ENCODE results near the gene GTF3C1.

Gene GTF3C1

DNA sequence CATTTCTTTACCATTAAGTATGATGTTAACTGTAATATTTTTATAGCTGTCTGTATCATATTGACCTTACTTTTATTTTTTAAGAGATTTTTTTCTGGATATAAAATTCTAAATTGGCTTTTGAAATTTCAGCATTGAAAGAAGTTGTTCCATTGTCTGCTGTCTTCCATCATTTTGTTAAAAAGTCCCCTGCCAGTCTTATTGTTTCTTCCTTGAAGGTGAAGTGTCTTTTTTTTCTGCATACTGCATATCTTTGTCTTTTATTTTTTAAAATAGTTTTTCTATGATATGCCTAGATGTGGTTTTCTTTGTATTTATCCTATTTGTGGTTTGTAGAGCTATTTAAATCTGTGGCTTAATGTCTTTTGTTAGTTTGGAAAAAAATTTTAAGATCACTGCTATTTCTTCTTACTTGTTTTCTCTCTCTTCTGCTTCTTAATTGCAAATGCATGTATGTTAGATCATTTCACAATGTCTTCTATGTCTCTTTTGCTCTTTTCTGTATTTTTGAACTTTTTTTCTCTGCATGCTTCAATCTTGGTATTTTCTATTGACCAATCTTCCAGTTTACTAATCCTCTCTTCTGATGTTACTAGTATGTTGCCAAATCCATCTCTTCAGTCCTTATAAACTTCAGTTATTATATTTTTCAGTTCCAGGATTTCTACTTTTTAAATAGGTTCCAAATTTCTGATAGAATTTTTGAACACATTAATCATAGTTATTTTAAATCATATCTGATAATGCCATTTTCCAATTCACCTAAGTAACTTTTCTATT lies 127.6 kb downstream of the GTF3C1 start:
- DNase-seq = no peak

DNA sequence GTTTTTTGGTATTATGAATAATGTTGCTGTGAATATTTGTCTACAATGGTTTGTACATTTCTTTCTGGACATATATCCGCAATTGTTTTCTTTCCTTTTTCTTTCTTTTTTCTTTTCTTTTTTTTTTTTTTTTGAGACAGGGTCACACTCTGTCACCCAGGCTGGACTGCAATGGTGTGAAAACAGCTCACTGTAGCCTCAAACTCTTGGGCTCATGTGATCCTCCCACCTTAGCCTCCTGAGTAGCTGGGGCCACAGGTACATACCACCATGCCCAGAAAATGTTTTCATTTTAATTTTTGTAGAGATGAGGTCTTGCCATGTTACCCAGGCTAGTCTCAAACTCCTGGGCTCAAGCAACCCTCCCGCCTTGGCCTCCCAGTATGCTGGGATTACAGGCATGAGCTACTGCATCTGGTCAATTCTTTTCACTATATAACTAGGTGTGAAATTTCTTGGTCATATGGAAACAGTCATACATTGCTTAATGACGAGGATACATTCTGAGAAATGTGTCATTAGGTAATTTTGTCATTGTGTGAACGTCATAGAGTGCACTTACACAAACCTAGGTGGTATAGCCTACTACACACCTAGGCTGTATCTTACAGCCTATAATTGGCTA lies 132.6 kb downstream of the GTF3C1 start:
- no peak for DNase-seq

DNA sequence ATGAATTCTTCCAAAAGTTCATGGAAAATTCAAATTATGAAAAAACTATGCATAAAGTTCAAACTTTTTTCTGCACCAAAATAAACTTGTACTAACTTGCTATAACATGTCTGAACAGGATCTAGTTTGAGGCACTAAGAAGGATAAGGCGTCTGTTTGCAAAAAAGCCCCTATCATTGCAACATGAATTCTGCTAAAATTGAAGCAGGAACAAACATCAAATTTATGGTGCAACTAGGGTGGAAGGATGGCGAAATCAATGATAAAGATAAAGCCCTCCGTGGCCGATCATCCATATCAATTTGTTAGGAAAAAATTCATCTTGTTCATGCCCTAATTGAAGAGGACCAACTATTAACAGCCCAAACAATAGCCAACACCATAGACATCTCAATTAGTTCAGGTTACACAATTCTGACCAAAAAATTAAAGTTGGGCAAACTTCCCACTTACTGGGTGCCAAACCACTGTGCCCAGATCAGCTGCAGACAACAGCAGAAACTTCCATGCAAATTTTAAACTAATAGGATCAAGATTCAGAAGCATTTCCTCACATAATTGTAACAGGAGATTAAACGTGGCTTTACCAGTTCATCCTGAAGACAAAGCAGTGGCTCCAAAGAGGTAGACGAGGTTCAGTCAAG lies 134.8 kb downstream of the GTF3C1 start:
- no peak for DNase-seq

DNA sequence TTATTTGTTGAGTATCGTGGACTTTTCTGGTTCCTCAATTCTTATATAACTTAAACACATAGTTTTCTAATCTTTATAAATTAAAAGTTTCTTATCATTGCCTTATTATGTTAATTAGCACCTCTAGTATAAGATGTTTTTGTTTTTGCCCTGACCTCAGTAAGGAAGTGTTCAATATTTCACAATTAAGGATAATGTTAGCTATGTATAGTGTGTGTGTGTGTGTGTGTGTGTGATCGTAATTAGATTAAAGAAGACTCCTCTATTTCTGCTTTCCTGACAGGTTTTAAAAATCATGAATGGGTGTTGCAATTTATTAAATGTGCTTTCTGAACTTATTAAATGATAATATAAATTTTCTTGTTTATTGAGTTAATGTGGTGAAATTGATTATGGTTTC lies 135.8 kb downstream of the GTF3C1 start:
- DNase-seq = no peak

DNA sequence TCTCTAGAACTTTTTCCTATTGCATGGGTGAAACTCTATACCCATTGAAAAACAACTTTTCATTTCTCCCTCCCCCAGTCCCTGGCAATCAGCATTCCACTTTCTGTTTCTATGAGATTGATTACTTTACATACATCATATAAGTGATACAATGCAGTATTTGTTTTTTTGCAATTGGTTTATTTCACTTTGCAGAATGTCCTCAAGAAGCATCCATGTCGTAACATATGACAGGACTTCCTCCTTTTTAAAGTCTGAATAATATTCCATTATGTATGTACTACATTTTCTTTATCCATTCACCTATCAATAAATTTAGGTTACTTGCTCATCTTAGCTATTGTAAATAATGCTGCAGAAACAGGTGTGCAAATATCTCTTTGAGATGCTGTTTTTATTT lies 139.0 kb downstream of the GTF3C1 start:
- no peak for DNase-seq

Data from kidney glomerular epithelial cell (primary cell).